ENCODE measurements around the gene PGD.
"Not testable (repeated sequence)": the region's sequence is repeated elsewhere in the genome, so short reads cannot be mapped to it uniquely, and the experiment has no call there.

PGD gene

GRCh38 chr1:10456661-10457060, 57.8 kb downstream of the PGD start:
- DNase-seq (no peak), ATAC-seq (replicated peaks) (no peak)
- H3K27me3 Mint-ChIP-seq: no peaks in the 10 kb centered on the region
- peaks cover 3% of the 10 kb centered on the region for H3K36me3 Mint-ChIP-seq (ENCODE audit: insufficient read depth)
- no peaks in the 10 kb centered on the region for H3K4me1 Mint-ChIP-seq (ENCODE audit: low read depth in 2 of 2)
- peak overlapping the region in 1 of 2 donors; percentile 15 for H3K27ac Mint-ChIP-seq
- no peaks in the 10 kb centered on the region for H3K9me3 Mint-ChIP-seq
- H3K4me3 Mint-ChIP-seq: no peak overlapping the region

DNA sequence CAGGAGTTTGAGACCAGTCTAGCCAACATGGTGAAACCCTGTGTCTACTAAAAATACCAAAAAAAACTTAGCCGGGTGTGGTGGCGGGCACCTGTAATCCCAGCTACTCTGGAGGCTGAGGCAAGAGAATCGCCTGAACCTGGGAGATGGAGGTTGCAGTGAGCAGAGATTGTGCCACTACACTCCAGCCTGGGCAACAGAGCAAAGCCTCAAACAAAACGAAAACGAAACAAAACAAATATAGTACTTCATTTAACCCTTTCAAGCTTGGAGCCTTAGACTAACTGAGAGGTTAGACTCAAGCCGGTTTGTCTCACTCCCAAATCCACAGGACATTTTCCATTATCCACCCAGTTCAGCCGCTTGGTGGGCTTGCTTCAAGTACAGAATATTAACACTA, 58.6 kb downstream of the PGD start:
- not testable (repeated sequence) for H3K9me3 Mint-ChIP-seq; ATAC-seq (replicated peaks); DNase-seq; H3K36me3 Mint-ChIP-seq (ENCODE audit: insufficient read depth); H3K27ac Mint-ChIP-seq; H3K27me3 Mint-ChIP-seq; H3K4me1 Mint-ChIP-seq (ENCODE audit: low read depth in 2 of 2); H3K4me3 Mint-ChIP-seq

DNA sequence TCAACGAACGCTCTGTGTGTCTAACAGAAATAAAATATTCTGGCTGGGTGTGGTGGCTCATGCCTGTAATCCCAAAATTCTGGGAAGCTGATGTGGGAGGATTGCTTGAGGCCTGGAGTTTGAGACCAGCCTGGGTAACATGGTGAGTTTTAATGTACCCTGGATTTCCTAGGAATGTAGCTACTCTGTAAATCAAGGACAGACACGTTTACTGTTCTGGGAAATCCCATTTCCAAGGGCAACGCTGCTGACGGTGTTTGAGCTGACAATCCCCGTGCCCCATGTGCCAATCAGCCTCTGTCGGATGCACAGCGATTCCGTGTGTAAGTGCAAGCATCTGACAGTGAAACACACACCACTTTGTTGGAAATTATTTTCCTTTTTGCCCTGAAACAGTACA, 59.0 kb downstream of the PGD start:
- Mint-ChIP-seq H3K4me3 (no peak overlapping the region), H3K9me3 (no peaks in the 10 kb centered on the region), H3K27me3 (no peaks in the 10 kb centered on the region), H3K36me3 (ENCODE audit: insufficient read depth) (peaks cover 13% of the 10 kb centered on the region), H3K4me1 (ENCODE audit: low read depth in 2 of 2) (no peaks in the 10 kb centered on the region), H3K27ac (no peak overlapping the region)
- DNase-seq: no peak
- ATAC-seq (replicated peaks): no peak

DNA sequence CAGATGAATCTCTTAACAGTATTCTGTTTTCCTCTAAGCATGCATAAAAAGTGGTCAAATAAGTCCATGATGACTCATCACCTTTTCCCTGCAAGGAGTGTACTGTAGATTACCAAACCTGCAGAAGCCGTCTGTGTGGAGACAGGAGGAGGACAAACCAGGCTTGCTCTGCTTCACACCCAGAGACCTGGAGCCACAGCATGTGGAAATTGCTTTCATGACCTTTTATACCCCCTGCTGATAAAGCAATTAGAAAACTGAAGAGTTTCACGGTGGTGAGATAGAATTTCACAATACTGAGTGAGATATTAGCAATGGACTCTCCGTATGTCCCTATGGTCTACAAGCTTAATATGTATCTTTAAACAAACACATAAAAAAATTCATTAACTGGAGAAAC, 60.3 kb downstream of the PGD start:
- no peaks in the 10 kb centered on the region for H3K27me3 Mint-ChIP-seq
- H3K36me3 Mint-ChIP-seq (ENCODE audit: insufficient read depth): peaks cover 26% of the 10 kb centered on the region
- DNase-seq (no peak), ATAC-seq (replicated peaks) (no peak)
- no peak overlapping the region for H3K4me3 Mint-ChIP-seq
- no peak overlapping the region for H3K27ac Mint-ChIP-seq
- no peaks in the 10 kb centered on the region for H3K4me1 Mint-ChIP-seq (ENCODE audit: low read depth in 2 of 2)
- H3K9me3 Mint-ChIP-seq: no peaks in the 10 kb centered on the region

- no peak for DNase-seq
- Mint-ChIP-seq H3K27ac (no peak overlapping the region), H3K27me3 (no peaks in the 10 kb centered on the region), H3K9me3 (no peaks in the 10 kb centered on the region), H3K4me1 (ENCODE audit: low read depth in 2 of 2) (peaks cover 4 to 11% of the 10 kb centered on the region in 2 donors), H3K4me3 (no peak overlapping the region), H3K36me3 (ENCODE audit: insufficient read depth) (peaks cover 60% of the 10 kb centered on the region)
- no peak for ATAC-seq (replicated peaks)
Observed at GRCh38 chr1:10467078-10467477, 68.2 kb downstream of the PGD start.

DNA sequence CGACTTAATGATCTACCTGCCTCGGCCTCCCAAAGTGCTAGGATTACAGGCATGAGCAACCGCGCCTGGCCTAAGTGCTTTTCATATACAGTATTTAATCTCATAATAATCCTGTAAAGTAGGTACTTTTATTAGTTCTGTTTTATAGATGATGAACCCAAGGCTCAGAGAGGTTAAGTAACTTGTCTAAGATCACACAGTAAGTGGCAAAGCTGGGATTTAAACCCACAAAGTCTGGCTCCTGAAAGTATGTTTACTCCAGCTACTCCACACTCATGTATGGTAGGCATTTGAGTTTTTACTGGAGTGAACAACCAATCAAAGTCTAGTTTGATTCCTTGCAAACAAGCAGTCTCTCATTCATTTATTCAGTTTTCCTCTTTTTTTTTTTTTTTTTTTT, 71.2 kb downstream of the PGD start:
- Mint-ChIP-seq H3K27ac (no peak overlapping the region), H3K4me1 (ENCODE audit: low read depth in 2 of 2) (peaks cover 12 to 27% of the 10 kb centered on the region in 2 donors), H3K9me3 (no peaks in the 10 kb centered on the region), H3K27me3 (no peaks in the 10 kb centered on the region), H3K36me3 (ENCODE audit: insufficient read depth) (peaks cover 50% of the 10 kb centered on the region), H3K4me3 (no peak overlapping the region)
- no peak for ATAC-seq (replicated peaks)
- DNase-seq: no peak
